22Rv1 (cell line): Measurements from ENCODE around the gene OR52H1.

Experiments
- CTCF ChIP-seq: fragments of 450-650 bp; IDR thresholded peaks from 2 replicates; pipeline ENCODE4 v1.5.1; 2017; ENCODE audit warnings: mild to moderate bottlenecking
- ZFX ChIP-seq: fragments of 450-650 bp; IDR thresholded peaks from 2 replicates; pipeline ENCODE4 v1.6.1; 2017; ENCODE audit warnings: antibody characterized with exemption, borderline replicate concordance

GRCh38 chr11:5580577-5580976, 32.2 kb upstream of the OR52H1 start, which contains the start of gene OR52B6:
- TF ChIP-seq CTCF (no peak), ZFX (no peak)
